Stimulated activated CD8-positive, alpha-beta memory T cell treated with anti-CD3 and anti-CD28 coated beads, Interleukin-2, amount 100 ng/mL, for 1 hour (primary cell): ENCODE measurements around the gene MYLK.

Source experiments
- DNase-seq, 2 donors: peaks; one replicate each; pipeline ENCODE4 v3.0.0-alpha.2; 2020; ENCODE audit warnings: low read depth in 2 of 2

The MYLK gene

GRCh38 chr3:123644358-123644757, 239.8 kb downstream of the MYLK start:
- DNase-seq = no peak

- no peak for DNase-seq
These were observed 241.2 kb downstream of the MYLK start for GRCh38 chr3:123642957-123643330.

- DNase-seq = no peak
These were observed 241.8 kb downstream of the MYLK start for GRCh38 chr3:123642182-123642956.

GRCh38 chr3:123641505-123641904, 242.6 kb downstream of the MYLK start:
- DNase-seq = no peak

- DNase-seq = no peak
These were observed 243.2 kb downstream of the MYLK start for GRCh38 chr3:123640740-123641462.

GRCh38 chr3:123640311-123640710, 243.8 kb downstream of the MYLK start:
- DNase-seq = no peak

GRCh38 chr3:123638936-123639689, 245.0 kb downstream of the MYLK start:
- no peak for DNase-seq

- no peak for DNase-seq
These were observed 246.3 kb downstream of the MYLK start for GRCh38 chr3:123637841-123638240.

GRCh38 chr3:123637131-123637530, 247.0 kb downstream of the MYLK start:
- DNase-seq = no peak

GRCh38 chr3:123636431-123636841, 247.7 kb downstream of the MYLK start:
- no peak for DNase-seq

GRCh38 chr3:123635717-123636116, 248.4 kb downstream of the MYLK start:
- DNase-seq = no peak

- DNase-seq = no peak
These were observed 248.9 kb downstream of the MYLK start for GRCh38 chr3:123635217-123635616.

- no peak for DNase-seq
These were observed 249.7 kb downstream of the MYLK start for GRCh38 chr3:123634149-123635051.

GRCh38 chr3:123633530-123633929, 250.6 kb downstream of the MYLK start:
- DNase-seq = no peak

- no peak for DNase-seq
These were observed 251.9 kb downstream of the MYLK start for GRCh38 chr3:123632161-123632655.

- DNase-seq = no peak
These were observed 254.4 kb downstream of the MYLK start for GRCh38 chr3:123629747-123630047.

GRCh38 chr3:123628996-123629746, 255.0 kb downstream of the MYLK start:
- DNase-seq = no peak

- DNase-seq = no peak
These were observed 256.2 kb downstream of the MYLK start for GRCh38 chr3:123627673-123628670.

- no peak for DNase-seq
These were observed 257.3 kb downstream of the MYLK start for GRCh38 chr3:123626881-123627280.

GRCh38 chr3:123624302-123624701, 259.8 kb downstream of the MYLK start:
- DNase-seq = no peak
